ENCODE measurements around the gene SPAAR.

DNA sequence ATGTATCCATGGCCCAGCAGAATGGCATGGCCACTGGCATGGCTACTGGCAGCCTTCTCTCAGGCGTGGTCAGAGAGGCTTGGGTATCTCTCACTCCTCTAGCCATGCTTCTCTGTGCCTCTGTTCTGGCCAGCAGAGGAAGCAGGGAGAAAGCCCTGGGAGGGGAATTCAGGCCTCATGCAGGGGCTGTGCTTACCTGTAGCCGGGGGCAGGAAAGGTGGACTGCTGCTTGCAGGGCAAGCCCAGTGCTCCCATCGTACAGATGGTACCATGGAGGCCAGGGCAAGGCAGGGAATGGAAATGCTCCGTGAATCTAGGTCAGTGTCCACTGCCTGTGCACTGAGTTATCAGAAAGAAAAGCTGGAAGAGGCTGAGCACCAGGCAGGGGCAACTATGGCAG is 41.8 kb upstream of the SPAAR start:
- no peak for TF ChIP-seq RAD21 (IDR thresholded peaks at IDR 0.05)
- no peak for TF ChIP-seq YY1 (IDR thresholded peaks at IDR 0.05)
- TF ChIP-seq, protein P1, sequence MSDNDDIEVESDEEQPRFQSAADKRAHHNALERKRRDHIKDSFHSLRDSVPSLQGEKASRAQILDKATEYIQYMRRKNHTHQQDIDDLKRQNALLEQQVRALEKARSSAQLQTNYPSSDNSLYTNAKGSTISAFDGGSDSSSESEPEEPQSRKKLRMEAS (IDR thresholded peaks at IDR 0.05), result no peak
- TF ChIP-seq, protein P2, sequence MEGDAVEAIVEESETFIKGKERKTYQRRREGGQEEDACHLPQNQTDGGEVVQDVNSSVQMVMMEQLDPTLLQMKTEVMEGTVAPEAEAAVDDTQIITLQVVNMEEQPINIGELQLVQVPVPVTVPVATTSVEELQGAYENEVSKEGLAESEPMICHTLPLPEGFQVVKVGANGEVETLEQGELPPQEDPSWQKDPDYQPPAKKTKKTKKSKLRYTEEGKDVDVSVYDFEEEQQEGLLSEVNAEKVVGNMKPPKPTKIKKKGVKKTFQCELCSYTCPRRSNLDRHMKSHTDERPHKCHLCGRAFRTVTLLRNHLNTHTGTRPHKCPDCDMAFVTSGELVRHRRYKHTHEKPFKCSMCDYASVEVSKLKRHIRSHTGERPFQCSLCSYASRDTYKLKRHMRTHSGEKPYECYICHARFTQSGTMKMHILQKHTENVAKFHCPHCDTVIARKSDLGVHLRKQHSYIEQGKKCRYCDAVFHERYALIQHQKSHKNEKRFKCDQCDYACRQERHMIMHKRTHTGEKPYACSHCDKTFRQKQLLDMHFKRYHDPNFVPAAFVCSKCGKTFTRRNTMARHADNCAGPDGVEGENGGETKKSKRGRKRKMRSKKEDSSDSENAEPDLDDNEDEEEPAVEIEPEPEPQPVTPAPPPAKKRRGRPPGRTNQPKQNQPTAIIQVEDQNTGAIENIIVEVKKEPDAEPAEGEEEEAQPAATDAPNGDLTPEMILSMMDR (IDR thresholded peaks at IDR 0.05; ENCODE audit: low read depth, low read length, missing input control), result no peak
- TF ChIP-seq, protein P3, sequence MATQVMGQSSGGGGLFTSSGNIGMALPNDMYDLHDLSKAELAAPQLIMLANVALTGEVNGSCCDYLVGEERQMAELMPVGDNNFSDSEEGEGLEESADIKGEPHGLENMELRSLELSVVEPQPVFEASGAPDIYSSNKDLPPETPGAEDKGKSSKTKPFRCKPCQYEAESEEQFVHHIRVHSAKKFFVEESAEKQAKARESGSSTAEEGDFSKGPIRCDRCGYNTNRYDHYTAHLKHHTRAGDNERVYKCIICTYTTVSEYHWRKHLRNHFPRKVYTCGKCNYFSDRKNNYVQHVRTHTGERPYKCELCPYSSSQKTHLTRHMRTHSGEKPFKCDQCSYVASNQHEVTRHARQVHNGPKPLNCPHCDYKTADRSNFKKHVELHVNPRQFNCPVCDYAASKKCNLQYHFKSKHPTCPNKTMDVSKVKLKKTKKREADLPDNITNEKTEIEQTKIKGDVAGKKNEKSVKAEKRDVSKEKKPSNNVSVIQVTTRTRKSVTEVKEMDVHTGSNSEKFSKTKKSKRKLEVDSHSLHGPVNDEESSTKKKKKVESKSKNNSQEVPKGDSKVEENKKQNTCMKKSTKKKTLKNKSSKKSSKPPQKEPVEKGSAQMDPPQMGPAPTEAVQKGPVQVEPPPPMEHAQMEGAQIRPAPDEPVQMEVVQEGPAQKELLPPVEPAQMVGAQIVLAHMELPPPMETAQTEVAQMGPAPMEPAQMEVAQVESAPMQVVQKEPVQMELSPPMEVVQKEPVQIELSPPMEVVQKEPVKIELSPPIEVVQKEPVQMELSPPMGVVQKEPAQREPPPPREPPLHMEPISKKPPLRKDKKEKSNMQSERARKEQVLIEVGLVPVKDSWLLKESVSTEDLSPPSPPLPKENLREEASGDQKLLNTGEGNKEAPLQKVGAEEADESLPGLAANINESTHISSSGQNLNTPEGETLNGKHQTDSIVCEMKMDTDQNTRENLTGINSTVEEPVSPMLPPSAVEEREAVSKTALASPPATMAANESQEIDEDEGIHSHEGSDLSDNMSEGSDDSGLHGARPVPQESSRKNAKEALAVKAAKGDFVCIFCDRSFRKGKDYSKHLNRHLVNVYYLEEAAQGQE (IDR thresholded peaks at IDR 0.05), result no peak
- TF ChIP-seq, protein P4, sequence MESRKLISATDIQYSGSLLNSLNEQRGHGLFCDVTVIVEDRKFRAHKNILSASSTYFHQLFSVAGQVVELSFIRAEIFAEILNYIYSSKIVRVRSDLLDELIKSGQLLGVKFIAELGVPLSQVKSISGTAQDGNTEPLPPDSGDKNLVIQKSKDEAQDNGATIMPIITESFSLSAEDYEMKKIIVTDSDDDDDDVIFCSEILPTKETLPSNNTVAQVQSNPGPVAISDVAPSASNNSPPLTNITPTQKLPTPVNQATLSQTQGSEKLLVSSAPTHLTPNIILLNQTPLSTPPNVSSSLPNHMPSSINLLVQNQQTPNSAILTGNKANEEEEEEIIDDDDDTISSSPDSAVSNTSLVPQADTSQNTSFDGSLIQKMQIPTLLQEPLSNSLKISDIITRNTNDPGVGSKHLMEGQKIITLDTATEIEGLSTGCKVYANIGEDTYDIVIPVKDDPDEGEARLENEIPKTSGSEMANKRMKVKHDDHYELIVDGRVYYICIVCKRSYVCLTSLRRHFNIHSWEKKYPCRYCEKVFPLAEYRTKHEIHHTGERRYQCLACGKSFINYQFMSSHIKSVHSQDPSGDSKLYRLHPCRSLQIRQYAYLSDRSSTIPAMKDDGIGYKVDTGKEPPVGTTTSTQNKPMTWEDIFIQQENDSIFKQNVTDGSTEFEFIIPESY (IDR thresholded peaks at IDR 0.05), result no peak
- no peak for TF ChIP-seq SP1 (IDR thresholded peaks at IDR 0.05)
- no peak for TF ChIP-seq GABPA (IDR thresholded peaks at IDR 0.05 in 1 of 2, conservative IDR thresholded peaks at IDR 0.05 in 1 of 2)
- TF ChIP-seq HNF4G (IDR thresholded peaks at IDR 0.05), result no peak
- TF ChIP-seq FOXA1 (IDR thresholded peaks at IDR 0.05), result no peak

Measured in liver (tissue), 3 donors.